GM18511 (cell line): ENCODE results near the gene GALNT17.

Source experiments
- ATAC-seq: cut with Tn5 transposase; IDR thresholded peaks from one replicate; pipeline ENCODE4 v1.9.1; 2021; ENCODE audit warnings: mild to moderate bottlenecking, moderate library complexity; ENCODE audit not compliant: unreplicated experiment

Gene GALNT17

GRCh38 chr7:71278257-71278656 lies 146.3 kb downstream of the GALNT17 start:
- ATAC-seq: no peak

- no peak for ATAC-seq
Measured at GRCh38 chr7:71281261-71281660, 149.3 kb downstream of the GALNT17 start.

GRCh38 chr7:71283802-71284201 lies 151.9 kb downstream of the GALNT17 start:
- no peak for ATAC-seq

- ATAC-seq: no peak
Measured at GRCh38 chr7:71285571-71286145, 153.7 kb downstream of the GALNT17 start.

- ATAC-seq: no peak
Measured at GRCh38 chr7:71286336-71286735, 154.4 kb downstream of the GALNT17 start.

- ATAC-seq: no peak
Measured at GRCh38 chr7:71286924-71287323, 155.0 kb downstream of the GALNT17 start.

GRCh38 chr7:71290452-71290851 lies 158.5 kb downstream of the GALNT17 start:
- ATAC-seq: no peak

GRCh38 chr7:71298378-71298777 lies 166.4 kb downstream of the GALNT17 start:
- no peak for ATAC-seq

- ATAC-seq: no peak
Measured at GRCh38 chr7:71300086-71300485, 168.1 kb downstream of the GALNT17 start.

GRCh38 chr7:71300603-71301002 lies 168.7 kb downstream of the GALNT17 start:
- ATAC-seq: no peak

- no peak for ATAC-seq
Measured at GRCh38 chr7:71301167-71301566, 169.2 kb downstream of the GALNT17 start.

- no peak for ATAC-seq
Measured at GRCh38 chr7:71303566-71303965, 171.6 kb downstream of the GALNT17 start.

GRCh38 chr7:71308096-71308495 lies 176.2 kb downstream of the GALNT17 start:
- no peak for ATAC-seq

- no peak for ATAC-seq
Measured at GRCh38 chr7:71311576-71311975, 179.6 kb downstream of the GALNT17 start.

- ATAC-seq: no peak
Measured at GRCh38 chr7:71312755-71313490, 181.0 kb downstream of the GALNT17 start.

- ATAC-seq: no peak
Measured at GRCh38 chr7:71313553-71313952, 181.6 kb downstream of the GALNT17 start.

GRCh38 chr7:71320916-71321315 lies 189.0 kb downstream of the GALNT17 start:
- ATAC-seq: no peak

GRCh38 chr7:71322201-71322600 lies 190.3 kb downstream of the GALNT17 start:
- no peak for ATAC-seq

GRCh38 chr7:71323726-71324125 lies 191.8 kb downstream of the GALNT17 start:
- ATAC-seq: no peak

GRCh38 chr7:71325151-71325550 lies 193.2 kb downstream of the GALNT17 start:
- ATAC-seq: no peak

- ATAC-seq: no peak
Measured at GRCh38 chr7:71326595-71326994, 194.7 kb downstream of the GALNT17 start.

- no peak for ATAC-seq
Measured at GRCh38 chr7:71327946-71328345, 196.0 kb downstream of the GALNT17 start.
